TTC549 (cell line): ENCODE data around the gene REXO1.

ENCODE experiments used
- FAIRE-seq: peaks from 2 replicates; lab custom pipeline; 2012; peaks lifted over from hg19 to GRCh38; lab: Jason Lieb, UNC

The REXO1 gene

DNA sequence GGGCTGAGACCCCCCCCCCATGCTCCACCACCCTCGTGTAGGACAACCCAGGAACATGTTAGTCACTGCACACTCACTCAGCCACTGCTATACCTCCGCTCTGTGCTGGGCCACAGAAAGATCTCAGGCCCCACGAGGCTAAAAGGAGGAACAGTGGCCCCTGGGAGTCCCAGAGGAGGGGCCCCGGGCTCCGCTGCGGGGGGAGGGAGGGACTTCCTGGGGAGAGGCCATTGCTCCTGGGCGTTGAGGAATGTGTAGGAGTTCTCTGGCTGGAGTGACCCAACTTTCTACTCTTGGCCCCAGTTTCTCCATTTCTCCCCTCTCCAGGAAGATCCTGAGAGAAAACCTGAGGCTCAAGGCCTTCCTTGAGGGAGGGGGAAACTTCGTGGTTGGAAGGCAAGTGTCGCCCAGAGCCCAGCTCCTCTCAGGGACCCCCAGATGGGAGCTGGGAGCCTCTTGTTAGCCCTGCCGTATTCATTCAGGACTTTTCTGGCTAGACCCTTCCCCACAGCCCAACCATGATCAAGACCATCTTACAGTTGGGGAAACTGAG lies 81.4 kb downstream of the REXO1 start:
- no peak for FAIRE-seq

DNA sequence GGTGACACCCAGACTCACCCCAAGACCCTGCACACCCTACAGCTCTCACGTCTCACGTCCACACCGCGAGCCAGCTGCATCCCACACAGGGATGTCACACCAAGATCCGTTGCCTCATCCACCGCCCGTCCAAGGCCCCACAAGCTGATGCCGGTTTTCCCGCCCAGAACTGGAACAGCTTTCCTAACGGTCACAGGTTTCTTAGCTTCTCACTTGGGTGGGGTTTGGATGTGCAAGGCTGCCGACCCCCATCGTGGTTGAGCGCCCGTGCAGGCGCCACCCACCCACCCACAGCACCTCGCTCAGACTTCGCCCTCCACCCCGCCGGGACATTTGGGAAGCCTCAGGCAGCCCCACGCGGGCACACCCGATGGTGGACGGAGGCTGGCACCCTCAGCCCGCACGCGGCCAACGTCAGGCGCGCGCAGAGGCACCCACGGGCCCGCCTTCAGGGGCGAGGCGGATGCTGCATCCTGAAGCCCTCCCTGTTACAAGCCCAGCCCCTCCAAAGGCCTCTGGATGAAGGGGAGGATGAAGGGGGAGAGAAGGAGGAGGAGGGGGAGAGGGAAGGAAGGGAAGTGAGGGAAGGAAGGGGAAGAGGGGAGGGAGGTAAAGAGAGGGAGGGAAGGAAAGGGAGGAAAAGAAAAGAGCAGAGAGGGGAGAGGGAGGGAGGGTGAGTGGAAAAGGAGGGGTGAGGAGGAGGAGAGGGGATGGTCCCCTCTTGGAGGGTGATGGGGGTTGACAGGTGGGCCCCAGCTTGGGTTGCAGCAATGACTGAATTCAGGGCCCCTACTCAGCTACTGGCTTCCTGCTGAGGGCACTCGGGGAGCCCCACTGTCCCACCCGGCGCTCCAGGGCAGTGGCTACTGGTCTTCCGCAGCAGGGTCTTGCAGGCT lies 82.1 kb downstream of the REXO1 start:
- no peak for FAIRE-seq
